HCT116 (cell line): Measurements from ENCODE around the gene ITM2C. TPM values are rescaled to one million over a fixed set of nuclear protein-coding genes. Genes with fewer than 3 reads are reported as not detected.

Experiments
- ATAC-seq: fragments of 200-7000 bp; cut with Tn5 transposase; 2 replicates; pipeline ENCODE4 v1.9.1; 2020; ENCODE audit warnings: mild to moderate bottlenecking, moderate library complexity
- BruUV-seq: library from RNA; stranded (reverse); fragments of 400-500 nt; replicated peaks from 2 replicates; lab custom pipeline; 2021; lab: Mats Ljungman, UMichigan
- CTCF ChIA-PET: fragments of 300-600 bp; sonication (Branson Sonifier 250); formaldehyde crosslinking; loops from one replicate; lab custom pipeline; 2021; ENCODE audit warnings: antibody characterized with exemption; lab: Charles Lee
- POLR2A ChIA-PET: fragments of 300-600, 350-600 bp; sonication (Branson Sonifier 250); formaldehyde crosslinking; loops from one replicate; lab custom pipeline; 2021; ENCODE audit warnings: antibody characterized with exemption; lab: Charles Lee
- RAD21 ChIA-PET, 2 experiments: fragments of 300-600 bp; sonication (Branson Sonifier 250); formaldehyde crosslinking; loops; one replicate each; lab custom pipeline; 2023; ENCODE audit warnings: low total read pairs in 2 of 2; ENCODE audit not compliant: uncharacterized antibody in 2 of 2, unreplicated experiment in 2 of 2, low non-redundant PET in 1 of 2; lab: Charles Lee
- DNase-seq: peaks from one replicate; pipeline ENCODE4 v3.0.0-alpha.2; 2010; ENCODE audit warnings: low read depth, low spot score
- H2AFZ ChIP-seq: fragments of 200-600 bp; shearing (Covaris generic), sonication (generic); 2 replicates; pipeline ENCODE4 v1.6.1; 2017; ENCODE audit warnings: low read depth, mixed run types, mixed read lengths, antibody characterized with exemption, low read length; ENCODE audit not compliant: poor library complexity, severe bottlenecking
- H3K27ac ChIP-seq: 2 replicates; pipeline ENCODE4 v1.5.1; 2012; ENCODE audit warnings: low read depth, low read length
- H3K27me3 ChIP-seq: fragments of 200-600 bp; sonication (generic); 2 replicates; pipeline ENCODE4 v1.6.1; 2016; ENCODE audit warnings: mixed run types, low read length, mixed read lengths; ENCODE audit not compliant: insufficient read depth
- H3K36me3 ChIP-seq, 2 experiments: fragments of 200-500 bp in 1 of 2; fragments of 200-600 bp in 1 of 2; sonication (Bioruptor generic) in 1 of 2; sonication (generic) in 1 of 2; 2 replicates each; pipeline versions ENCODE4 v1.5.1 to v1.6.1; 2014 to 2016; ENCODE audit warnings: low read length in 2 of 2, inconsistent platforms in 1 of 2, mixed read lengths in 1 of 2, mixed run types in 1 of 2; ENCODE audit not compliant: insufficient read depth in 2 of 2, control insufficient read depth in 1 of 2
- H3K4me1 ChIP-seq, 2 experiments: fragments of 200-600 bp in 1 of 2; sonication (generic) in 1 of 2; 2 replicates each; pipeline versions ENCODE4 v1.5.1 to v1.6.1; 2012 to 2017; ENCODE audit warnings: low read length in 2 of 2, inconsistent platforms in 1 of 2, mild to moderate bottlenecking in 1 of 2, mixed read lengths in 1 of 2, mixed run types in 1 of 2, moderate library complexity in 1 of 2; ENCODE audit not compliant: insufficient read depth in 2 of 2, control insufficient read depth in 1 of 2
- H3K4me2 ChIP-seq: fragments of 200-600 bp; sonication (generic); 2 replicates; pipeline ENCODE4 v1.6.1; 2017; ENCODE audit warnings: mixed run types, low read length, mixed read lengths
- H3K4me3 ChIP-seq, 2 experiments: fragments of 200-600 bp in 1 of 2; sonication (generic) in 1 of 2; replicated peaks in 1 of 2; 2 replicates each; pipeline ENCODE4 v1.5.1; 2011 to 2016; ENCODE audit warnings: low read length in 2 of 2, control low read depth in 1 of 2, low read depth in 1 of 2, mild to moderate bottlenecking in 1 of 2, mixed read lengths in 1 of 2, mixed run types in 1 of 2
- H3K79me2 ChIP-seq: fragments of 200-600 bp; sonication (generic); 2 replicates; pipeline ENCODE4 v1.6.1; 2017; ENCODE audit warnings: mild to moderate bottlenecking, mixed run types, low read length, moderate library complexity, mixed read lengths; ENCODE audit not compliant: insufficient read depth
- H3K9ac ChIP-seq: fragments of 200-600 bp; sonication (generic); 2 replicates; pipeline ENCODE4 v1.6.1; 2016; ENCODE audit warnings: low read length, mixed read lengths
- H3K9me2 ChIP-seq: fragments of 200-600 bp; sonication (generic), shearing (Covaris generic); 2 replicates; pipeline ENCODE4 v1.6.1; 2017; ENCODE audit warnings: mixed run types, mild to moderate bottlenecking, moderate library complexity; ENCODE audit not compliant: insufficient read depth
- H3K9me3 ChIP-seq, 2 experiments: fragments of 200-500 bp in 1 of 2; fragments of 200-600 bp in 1 of 2; sonication (Bioruptor generic) in 1 of 2; sonication (generic) in 1 of 2; 2 replicates each; pipeline ENCODE4 v1.6.1; 2014 to 2017; ENCODE audit warnings: low read length in 2 of 2, mixed read lengths in 2 of 2, inconsistent platforms in 1 of 2, low read depth in 1 of 2, mild to moderate bottlenecking in 1 of 2, mixed run types in 1 of 2, moderate library complexity in 1 of 2; ENCODE audit not compliant: control insufficient read depth in 1 of 2, insufficient read depth in 1 of 2
- H4K20me1 ChIP-seq: fragments of 200-600 bp; sonication (generic), shearing (Covaris generic); 2 replicates; pipeline ENCODE4 v1.6.1; 2017; ENCODE audit warnings: mixed run types, mild to moderate bottlenecking, moderate library complexity; ENCODE audit not compliant: insufficient read depth
- CEBPB ChIP-seq: IDR thresholded peaks from 2 replicates; pipeline ENCODE4 v1.6.1; 2012; ENCODE audit warnings: low read depth
- EGR1 ChIP-seq: IDR thresholded peaks from 2 replicates; pipeline ENCODE4 v1.6.1; 2012; ENCODE audit warnings: low read depth
- ELF1 ChIP-seq: IDR thresholded peaks from 2 replicates; pipeline ENCODE4 v1.6.1; 2012; ENCODE audit warnings: low read depth, borderline replicate concordance
- EZH2phosphoT487 ChIP-seq: fragments of 200-600 bp; IDR thresholded peaks from 2 replicates; pipeline ENCODE4 v1.6.1; 2018; ENCODE audit warnings: antibody characterized with exemption, borderline replicate concordance
- JUND ChIP-seq: IDR thresholded peaks from 2 replicates; pipeline ENCODE4 v1.6.1; 2012
- POLR2AphosphoS5 ChIP-seq: IDR thresholded peaks from 2 replicates; pipeline ENCODE4 v1.6.1; 2011; ENCODE audit warnings: mild to moderate bottlenecking, low read depth, low read length, moderate library complexity
- SIN3A ChIP-seq: IDR thresholded peaks from 2 replicates; pipeline ENCODE4 v1.6.1; 2012; ENCODE audit warnings: low read depth
- SRF ChIP-seq: IDR thresholded peaks from 2 replicates; pipeline ENCODE4 v1.6.1; 2012; ENCODE audit warnings: low read depth
- ZFX ChIP-seq: fragments of 450-650 bp; IDR thresholded peaks from 2 replicates; pipeline ENCODE4 v1.6.1; 2017
- intact Hi-C: fragments of 100-400 bp; cut with micrococcal nuclease; formaldehyde crosslinking; loops from 2 replicates; pipeline ENCODE4 v1.10.0; 2022
- total RNA-seq: library from RNA; stranded (reverse); gene quantifications from one replicate; pipeline ENCODE4 v1.2.1, GENCODE V29; 2021; ENCODE audit not compliant: unreplicated experiment
- TF ChIP-seq, protein P1 (sequence below): IDR thresholded peaks from 2 replicates; pipeline ENCODE4 v1.6.1; 2012
- TF ChIP-seq, protein P2 (sequence below): IDR thresholded peaks from 2 replicates; pipeline ENCODE4 v1.6.1; 2012; ENCODE audit warnings: low read depth

Gene ITM2C
- total RNA-seq, 1 experiment from 2014 or later: 117 TPM

DNA sequence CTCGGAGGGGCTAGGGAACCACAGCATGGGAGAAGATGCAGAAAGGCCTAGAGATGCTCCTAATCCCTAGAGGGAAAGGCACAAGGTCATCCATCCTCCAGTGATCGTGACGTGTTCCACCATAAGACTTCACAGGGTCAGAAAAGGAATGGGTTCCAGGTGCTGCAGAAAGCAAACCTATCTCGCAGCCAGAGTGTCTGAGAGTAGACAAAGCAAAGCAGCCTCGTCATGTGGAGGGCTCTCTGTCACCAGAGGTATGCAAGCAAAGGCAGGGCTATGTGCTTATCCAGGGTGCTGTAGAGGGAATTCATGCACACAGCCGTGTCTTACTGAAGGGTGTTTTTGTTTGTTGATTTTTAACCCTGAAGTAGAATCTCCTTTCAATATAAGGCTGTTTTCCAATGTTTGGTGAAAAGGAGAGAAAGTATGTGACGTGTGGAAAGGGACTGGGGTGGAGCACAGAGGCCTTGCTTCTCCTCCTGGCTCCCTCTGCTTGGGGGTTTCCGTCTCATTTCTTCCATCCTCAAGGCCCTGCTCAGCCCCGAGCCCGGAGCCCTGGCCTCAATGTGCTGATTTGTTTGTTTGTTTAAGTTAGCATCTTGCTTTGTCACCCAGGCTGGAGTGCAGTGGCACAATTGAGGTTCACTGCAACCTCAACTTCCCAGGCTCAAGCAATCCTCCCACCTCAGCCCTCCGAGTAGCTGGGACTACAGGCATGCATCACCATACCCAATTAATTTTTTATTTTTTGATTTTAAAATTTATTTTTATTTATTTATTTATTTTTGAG, 57.3 kb downstream of the ITM2C start:
- intact Hi-C loops: no loop called here
- Histone ChIP-seq H3K4me3 (no peak overlapping the region), H3K27me3 (no peaks in the 10 kb centered on the region), H3K9ac (no peak overlapping the region), H3K36me3 (no peaks in the 10 kb centered on the region), H3K9me2 (no peaks in the 10 kb centered on the region), H2AFZ (no peak overlapping the region), H4K20me1 (no peaks in the 10 kb centered on the region), H3K4me1 (no peaks in the 10 kb centered on the region; a peak in 1 of 4 replicates), H3K4me2 (no peak overlapping the region), H3K79me2 (no peaks in the 10 kb centered on the region), H3K9me3 (no peaks in the 10 kb centered on the region), H3K27ac (no peak overlapping the region)
- no peak for DNase-seq
- BruUV-seq: no TSS peak
- CTCF ChIA-PET: no interaction called here
- POLR2A ChIA-PET: no interaction called here
- TF ChIP-seq POLR2AphosphoS5: no peak
- TF ChIP-seq JUND: no peak
- TF ChIP-seq SRF: no peak
- TF ChIP-seq, protein P1, sequence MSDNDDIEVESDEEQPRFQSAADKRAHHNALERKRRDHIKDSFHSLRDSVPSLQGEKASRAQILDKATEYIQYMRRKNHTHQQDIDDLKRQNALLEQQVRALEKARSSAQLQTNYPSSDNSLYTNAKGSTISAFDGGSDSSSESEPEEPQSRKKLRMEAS: no peak
- TF ChIP-seq EZH2phosphoT487: no peak
- no peak for TF ChIP-seq ELF1
- TF ChIP-seq, protein P2, sequence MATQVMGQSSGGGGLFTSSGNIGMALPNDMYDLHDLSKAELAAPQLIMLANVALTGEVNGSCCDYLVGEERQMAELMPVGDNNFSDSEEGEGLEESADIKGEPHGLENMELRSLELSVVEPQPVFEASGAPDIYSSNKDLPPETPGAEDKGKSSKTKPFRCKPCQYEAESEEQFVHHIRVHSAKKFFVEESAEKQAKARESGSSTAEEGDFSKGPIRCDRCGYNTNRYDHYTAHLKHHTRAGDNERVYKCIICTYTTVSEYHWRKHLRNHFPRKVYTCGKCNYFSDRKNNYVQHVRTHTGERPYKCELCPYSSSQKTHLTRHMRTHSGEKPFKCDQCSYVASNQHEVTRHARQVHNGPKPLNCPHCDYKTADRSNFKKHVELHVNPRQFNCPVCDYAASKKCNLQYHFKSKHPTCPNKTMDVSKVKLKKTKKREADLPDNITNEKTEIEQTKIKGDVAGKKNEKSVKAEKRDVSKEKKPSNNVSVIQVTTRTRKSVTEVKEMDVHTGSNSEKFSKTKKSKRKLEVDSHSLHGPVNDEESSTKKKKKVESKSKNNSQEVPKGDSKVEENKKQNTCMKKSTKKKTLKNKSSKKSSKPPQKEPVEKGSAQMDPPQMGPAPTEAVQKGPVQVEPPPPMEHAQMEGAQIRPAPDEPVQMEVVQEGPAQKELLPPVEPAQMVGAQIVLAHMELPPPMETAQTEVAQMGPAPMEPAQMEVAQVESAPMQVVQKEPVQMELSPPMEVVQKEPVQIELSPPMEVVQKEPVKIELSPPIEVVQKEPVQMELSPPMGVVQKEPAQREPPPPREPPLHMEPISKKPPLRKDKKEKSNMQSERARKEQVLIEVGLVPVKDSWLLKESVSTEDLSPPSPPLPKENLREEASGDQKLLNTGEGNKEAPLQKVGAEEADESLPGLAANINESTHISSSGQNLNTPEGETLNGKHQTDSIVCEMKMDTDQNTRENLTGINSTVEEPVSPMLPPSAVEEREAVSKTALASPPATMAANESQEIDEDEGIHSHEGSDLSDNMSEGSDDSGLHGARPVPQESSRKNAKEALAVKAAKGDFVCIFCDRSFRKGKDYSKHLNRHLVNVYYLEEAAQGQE: no peak
- TF ChIP-seq EGR1: no peak
- no peak for TF ChIP-seq ZFX
- no peak for TF ChIP-seq CEBPB
- no peak for TF ChIP-seq SIN3A
- RAD21 ChIA-PET: no interaction called here
- no peak for ATAC-seq
